Activated CD4-positive, CD25-positive, alpha-beta regulatory T cell treated with anti-CD3 and anti-CD28 coated beads, Interleukin-2, amount 50 U/mL, for 16 hours (primary cell): ENCODE results near the gene PHLDB3.

Experiments used
- DNase-seq: peaks from one replicate; pipeline ENCODE4 v3.0.0-alpha.2; 2020; ENCODE audit warnings: low read depth, low spot score

Gene PHLDB3

DNA sequence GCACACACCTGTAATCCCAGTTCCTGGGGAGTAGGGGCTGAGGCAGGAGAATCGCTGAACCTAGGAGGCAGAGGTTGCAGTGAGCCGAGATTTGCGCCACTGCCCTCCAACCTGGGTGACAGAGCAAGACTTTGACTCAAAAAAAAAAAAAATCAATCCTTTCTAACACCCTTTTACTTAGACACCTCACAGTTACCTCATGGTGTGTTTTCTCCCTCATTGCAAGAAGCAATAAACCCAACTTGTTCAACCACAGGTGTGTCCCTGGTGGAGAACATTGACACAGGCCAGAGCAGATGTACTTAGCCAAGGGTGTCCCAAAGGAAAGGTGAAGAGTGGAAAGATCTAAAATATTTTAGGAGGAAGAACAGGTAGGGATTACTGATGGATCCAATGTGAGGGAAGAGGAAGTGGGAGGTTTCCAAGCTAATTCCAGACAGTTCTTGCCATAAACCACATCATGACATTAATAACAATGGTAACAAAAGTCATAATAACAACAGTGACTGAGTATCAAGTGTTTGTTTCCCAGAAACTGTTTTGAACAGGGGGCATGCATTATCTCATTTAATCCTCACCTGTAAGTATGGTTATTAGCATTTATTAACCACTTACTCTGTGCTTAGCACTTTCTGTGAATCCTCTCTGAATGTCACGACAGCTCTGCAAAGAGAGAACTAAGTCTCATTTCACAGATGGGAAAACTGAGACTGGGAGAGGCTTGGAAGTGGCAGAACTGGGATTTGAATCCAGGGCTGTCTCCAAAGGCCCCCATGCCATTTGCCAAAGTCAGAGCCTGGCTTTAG, 36.0 kb downstream of the PHLDB3 start:
- no peak for DNase-seq

DNA sequence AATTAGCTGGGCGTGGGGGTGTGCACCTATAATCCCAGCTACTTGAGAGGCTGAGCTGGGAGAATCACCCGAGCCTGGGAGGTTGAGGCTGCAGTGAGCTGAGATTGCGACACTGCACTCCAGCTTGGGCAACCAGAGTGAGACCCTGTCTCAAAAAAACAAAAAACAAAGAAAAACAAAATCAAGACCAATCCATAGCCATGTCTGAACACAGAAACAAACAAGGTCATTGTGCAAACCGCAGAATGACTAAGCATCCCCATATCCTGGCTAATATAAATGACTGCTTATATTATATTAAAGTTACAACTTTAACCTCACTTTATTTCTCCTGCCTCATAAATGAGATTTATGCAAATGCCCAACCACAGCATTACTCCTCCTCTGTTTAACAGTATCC, 36.8 kb downstream of the PHLDB3 start:
- DNase-seq = no peak

GRCh38 chr19:43467276-43467675, 37.3 kb downstream of the PHLDB3 start:
- no peak for DNase-seq

- no peak for DNase-seq
Observed at GRCh38 chr19:43466793-43467192, 37.8 kb downstream of the PHLDB3 start.

DNA sequence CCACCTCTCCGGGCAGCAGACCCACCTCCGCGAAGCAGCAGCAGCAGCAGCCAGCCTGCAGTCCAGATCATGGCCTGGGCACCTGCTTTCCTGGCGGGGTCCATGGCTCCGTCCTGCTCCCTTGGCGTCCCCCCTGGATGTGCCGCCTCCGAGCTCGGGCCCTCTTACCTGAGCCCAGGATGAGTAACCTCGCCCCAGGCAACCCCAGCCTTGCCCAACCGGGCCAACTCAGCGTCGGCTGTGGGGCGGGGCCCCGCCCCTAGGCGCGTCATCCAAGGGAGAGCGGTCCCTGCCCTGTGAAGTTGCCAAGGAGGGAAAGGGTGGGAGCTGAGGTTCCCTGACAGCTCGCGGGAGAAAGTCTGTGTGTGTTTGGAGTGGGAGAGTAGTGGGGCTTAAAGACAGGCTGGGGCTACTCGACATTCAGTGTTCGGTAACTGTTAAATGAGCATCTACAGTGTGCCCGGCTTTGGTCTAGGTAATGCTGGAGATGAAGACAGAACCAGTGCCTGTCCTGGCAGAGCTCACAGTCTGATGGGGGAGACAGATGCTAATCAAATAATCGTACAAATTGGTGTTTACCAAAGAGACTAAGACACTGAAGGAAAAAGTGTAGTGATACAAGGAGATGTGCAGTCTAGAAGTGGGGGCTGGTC, 39.0 kb downstream of the PHLDB3 start, which contains the start of gene LYPD3:
TSS of gene LYPD3 (minus strand) at position 141 of the 653 bp plus-strand sequence. CDS start at position 104, 37 bp downstream.
- no peak for DNase-seq

- DNase-seq = no peak
Observed at GRCh38 chr19:43464134-43464775, 40.3 kb downstream of the PHLDB3 start.

DNA sequence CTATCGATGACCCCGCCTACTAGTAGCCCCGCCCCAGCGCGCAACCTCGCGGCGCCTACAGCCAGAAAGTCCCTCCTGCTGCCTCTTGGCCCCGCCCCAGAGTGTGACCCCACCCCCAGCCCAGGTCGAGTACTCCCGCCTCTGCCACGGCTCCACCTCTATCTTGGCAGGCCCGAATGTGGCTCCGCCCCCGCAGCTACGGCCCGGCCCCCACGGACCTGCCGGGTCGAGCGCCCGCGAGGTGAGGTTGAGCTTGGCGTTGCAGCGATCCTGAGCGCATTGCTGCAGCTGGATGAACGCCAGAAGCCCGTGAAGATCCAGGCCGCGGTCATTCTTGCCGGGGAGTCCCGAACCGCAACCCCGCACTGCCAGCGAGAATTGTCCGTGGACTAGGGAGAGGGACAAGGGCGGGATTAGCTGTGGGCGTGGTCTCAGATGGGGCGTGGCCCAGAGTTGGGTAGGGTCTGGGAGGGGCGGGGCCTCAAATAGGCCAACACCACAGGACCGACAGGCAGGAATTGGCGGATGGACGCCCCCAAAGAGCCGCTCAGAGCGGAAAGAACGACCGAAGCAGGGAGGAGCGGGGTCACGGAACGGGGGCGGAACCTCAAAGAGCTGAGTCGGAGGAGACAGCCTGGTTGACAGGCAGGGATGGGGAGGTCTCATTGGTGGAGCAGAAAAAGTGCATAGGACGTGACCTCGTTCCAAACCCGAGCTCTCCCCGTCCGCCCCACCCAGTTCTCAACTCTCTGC, 41.0 kb downstream of the PHLDB3 start:
- peak; percentile 98 for DNase-seq

DNA sequence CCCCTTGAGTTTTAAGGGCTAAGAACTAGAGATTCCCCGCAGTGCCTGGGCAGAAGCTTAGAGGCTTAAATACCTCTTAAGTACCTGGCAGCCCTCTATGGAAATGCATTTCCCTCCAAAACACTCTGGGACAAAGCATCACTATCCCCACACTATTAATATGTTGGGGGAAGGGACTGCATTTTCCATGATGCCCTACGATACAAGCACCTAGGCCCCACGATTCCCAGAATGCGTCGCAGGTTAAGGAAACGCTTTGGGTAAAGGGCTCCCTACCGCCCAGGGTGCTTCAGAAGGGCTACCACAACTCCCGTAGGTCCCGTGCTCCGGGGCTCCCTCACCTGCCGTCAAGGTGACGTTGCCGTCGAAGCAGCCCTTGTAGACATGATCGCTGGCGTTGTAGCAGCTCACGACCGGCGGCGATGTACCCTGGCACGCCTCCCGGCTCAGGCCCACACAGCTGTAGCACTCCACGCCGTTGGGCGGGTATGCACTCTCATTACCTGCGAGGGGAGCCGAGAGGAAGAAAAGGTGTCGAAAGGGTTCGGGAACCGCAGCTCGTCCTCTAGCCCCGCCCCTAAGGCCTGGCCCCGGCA, 41.7 kb downstream of the PHLDB3 start:
- no peak for DNase-seq

GRCh38 chr19:43462383-43462782, 42.2 kb downstream of the PHLDB3 start:
- DNase-seq = no peak

- DNase-seq = no peak
Observed at GRCh38 chr19:43461303-43461702, 43.2 kb downstream of the PHLDB3 start.

- no peak for DNase-seq
Observed at GRCh38 chr19:43460362-43461016, 44.1 kb downstream of the PHLDB3 start.

DNA sequence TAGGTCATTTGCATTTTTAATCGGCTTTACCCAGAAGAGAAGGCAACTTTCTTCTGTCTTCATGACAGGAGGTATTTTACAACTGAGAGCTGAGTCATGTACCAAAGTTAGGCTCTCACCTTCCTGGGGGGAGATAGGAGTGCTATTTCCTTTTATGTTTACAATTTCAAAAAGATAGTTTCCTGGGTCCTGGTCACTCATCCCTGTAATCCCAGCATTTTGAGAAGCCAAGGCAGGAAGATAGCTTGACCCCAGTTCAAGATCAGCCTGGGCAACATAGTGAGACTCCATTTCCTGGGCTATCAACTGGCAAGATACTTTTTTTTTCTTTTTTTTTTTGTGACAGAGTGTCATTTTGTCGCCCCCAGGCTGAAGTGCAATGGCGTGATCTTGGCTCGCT, 46.7 kb downstream of the PHLDB3 start:
- no peak for DNase-seq

DNA sequence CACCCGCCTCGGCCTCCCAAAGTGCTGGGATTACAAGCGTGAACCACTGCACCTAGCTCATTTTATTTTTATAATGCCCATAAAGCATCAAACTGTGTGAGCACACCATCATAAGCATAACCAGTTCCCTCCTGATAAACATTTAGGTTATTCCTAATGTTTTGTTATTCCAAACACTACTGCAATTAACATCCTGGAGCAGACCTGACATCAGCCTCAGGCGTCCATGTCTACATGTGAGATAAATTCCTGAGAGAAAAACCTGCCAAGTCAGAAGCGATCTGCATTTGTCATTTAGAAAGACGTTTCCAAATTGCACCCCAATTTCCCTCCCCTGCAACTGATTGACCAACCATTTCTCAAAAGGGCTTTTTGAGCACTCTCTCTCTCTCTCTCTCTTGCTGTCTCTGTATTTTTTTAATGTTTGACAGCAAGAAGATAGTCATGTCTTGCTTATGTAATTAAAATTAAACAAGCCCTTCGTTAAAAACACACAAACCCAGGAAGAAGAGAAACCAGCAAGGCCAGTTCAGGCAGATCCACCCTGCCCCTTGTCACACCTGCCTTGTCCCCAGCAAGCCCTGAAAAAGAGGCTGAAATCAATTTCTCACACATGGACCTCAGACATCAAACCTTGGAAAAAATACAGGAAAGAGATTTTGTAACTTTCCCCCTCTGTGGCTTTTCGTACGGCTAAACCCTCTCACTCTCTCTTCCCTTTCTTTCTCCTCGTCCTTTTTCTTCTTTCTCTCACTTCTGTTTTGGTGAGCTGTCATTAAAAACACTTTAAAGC, 49.0 kb downstream of the PHLDB3 start:
- no peak for DNase-seq

GRCh38 chr19:43454031-43454430, 50.5 kb downstream of the PHLDB3 start:
- no peak for DNase-seq

- DNase-seq = no peak
Observed at GRCh38 chr19:43452582-43452981, 52.0 kb downstream of the PHLDB3 start.

- DNase-seq = no peak
Observed at GRCh38 chr19:43450545-43450997, 54.0 kb downstream of the PHLDB3 start.

DNA sequence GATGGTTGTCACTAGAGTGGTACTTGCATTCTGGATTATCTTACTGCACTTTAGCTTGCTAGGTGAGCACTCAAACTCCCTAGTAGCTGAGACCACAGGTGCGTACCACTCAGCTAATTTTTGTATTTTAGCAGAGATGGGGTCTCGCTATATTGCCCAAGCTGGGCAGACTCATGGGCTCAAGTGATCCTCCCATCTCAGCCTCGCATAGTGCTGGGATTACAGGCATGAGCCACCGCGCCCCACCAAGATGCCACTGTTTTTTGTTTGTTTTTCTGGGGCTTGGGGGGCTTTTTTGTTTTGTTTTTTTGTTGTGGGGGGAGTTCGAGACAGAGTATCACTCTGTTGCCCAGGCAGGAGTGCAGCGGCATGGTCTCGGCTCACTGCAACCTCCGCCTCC, 56.9 kb downstream of the PHLDB3 start:
- no peak for DNase-seq

GRCh38 chr19:43446746-43447489, 57.6 kb downstream of the PHLDB3 start:
- DNase-seq = peak; percentile 77

DNA sequence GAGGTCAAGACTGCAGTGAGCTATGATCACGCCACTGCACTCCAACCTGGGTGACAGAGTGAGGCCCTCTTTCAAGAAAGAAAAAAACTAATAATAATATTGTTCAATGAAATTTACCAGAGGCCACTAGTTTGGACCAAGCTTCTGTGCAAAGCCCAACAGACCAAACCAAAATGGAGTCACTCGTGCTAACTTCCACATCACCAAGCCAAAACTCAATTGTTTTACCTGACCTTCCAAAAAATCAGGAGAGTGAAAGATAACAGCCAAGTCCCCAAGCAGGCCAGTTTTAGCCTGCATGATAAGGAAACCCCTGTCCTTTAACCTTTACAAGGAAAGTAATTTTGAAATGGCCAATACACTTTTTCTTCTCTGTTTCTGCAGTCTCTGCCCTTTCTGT, 59.1 kb downstream of the PHLDB3 start:
- no peak for DNase-seq
